ENCODE measurements around the gene SPOCK3. TPM values are rescaled to one million over a fixed set of nuclear protein-coding genes. Genes with fewer than 3 reads are reported as not detected.

Gene SPOCK3
- total RNA-seq, 2 donors from 2014 or later, result 21.1 to 22.5 TPM

DNA sequence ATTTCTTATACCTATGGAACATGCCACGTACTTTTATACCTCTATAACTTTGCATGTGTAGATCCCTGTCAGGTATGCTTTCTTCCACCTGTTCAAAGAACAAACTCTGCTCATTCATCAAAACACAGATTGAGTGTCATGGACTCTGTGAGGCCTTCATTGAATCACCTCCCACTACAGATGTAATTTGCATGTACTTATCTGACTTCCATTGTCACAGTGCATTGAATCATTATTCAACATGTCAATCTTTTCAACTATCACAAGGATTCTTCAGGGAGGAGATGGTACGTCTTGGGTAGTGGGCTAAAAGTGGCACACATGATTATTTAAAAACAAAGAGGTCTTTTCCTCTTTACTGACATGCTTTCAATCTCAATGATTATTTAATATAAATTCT is 24.1 kb downstream of the SPOCK3 start:
- H3K36me3 ChIP-seq (ENCODE audit: control insufficient read depth, insufficient read depth, low read length), result no peaks in the 10 kb centered on the region

GRCh38 chr4:167196344-167197012 is 37.8 kb downstream of the SPOCK3 start:
- 100% methylated on average over 1 of the region's 1 CpG; no CpG with 5 or more reads in 1 of the 2 experiments for WGBS, 2 experiments (ENCODE audit: insufficient coverage in 1 of 2, insufficient read length in 1 of 2)
- H3K9me3 Mint-ChIP-seq, result no peaks in the 10 kb centered on the region
- DNase-seq, result no peak
- no peak overlapping the region for H3K27ac Mint-ChIP-seq
- no peak overlapping the region for H3K27ac ChIP-seq (ENCODE audit: low read depth, low read length)
- no peaks in the 10 kb centered on the region for H3K4me1 ChIP-seq (ENCODE audit: control insufficient read depth, insufficient read depth, low read length)
- no peaks in the 10 kb centered on the region for H3K27me3 Mint-ChIP-seq (ENCODE audit: insufficient read depth)
- H3K4me3 ChIP-seq (ENCODE audit: low read length), result no peak overlapping the region
- no peaks in the 10 kb centered on the region for H3K36me3 Mint-ChIP-seq (ENCODE audit: low read depth)
- TF ChIP-seq, protein P1, sequence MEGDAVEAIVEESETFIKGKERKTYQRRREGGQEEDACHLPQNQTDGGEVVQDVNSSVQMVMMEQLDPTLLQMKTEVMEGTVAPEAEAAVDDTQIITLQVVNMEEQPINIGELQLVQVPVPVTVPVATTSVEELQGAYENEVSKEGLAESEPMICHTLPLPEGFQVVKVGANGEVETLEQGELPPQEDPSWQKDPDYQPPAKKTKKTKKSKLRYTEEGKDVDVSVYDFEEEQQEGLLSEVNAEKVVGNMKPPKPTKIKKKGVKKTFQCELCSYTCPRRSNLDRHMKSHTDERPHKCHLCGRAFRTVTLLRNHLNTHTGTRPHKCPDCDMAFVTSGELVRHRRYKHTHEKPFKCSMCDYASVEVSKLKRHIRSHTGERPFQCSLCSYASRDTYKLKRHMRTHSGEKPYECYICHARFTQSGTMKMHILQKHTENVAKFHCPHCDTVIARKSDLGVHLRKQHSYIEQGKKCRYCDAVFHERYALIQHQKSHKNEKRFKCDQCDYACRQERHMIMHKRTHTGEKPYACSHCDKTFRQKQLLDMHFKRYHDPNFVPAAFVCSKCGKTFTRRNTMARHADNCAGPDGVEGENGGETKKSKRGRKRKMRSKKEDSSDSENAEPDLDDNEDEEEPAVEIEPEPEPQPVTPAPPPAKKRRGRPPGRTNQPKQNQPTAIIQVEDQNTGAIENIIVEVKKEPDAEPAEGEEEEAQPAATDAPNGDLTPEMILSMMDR (conservative IDR thresholded peaks at IDR 0.05), result no peak
- no peak overlapping the region for H3K4me3 Mint-ChIP-seq
- no peaks in the 10 kb centered on the region for H3K9me3 ChIP-seq (ENCODE audit: control insufficient read depth, low read length)
- no peaks in the 10 kb centered on the region for H3K27me3 ChIP-seq (ENCODE audit: control insufficient read depth, insufficient read depth, low read length, poor library complexity, severe bottlenecking)
- no peaks in the 10 kb centered on the region for H3K36me3 ChIP-seq (ENCODE audit: control insufficient read depth, insufficient read depth, low read length)
- H3K4me1 Mint-ChIP-seq, result no peaks in the 10 kb centered on the region
- no peak overlapping the region for H3K9ac ChIP-seq (ENCODE audit: extremely low read depth, low read length, poor library complexity, severe bottlenecking)

More for the DNA sequence above, 24.1 kb downstream of the SPOCK3 start:
- no peaks in the 10 kb centered on the region for H3K9me3 ChIP-seq (ENCODE audit: control insufficient read depth, low read length)
- Mint-ChIP-seq H3K27me3 (ENCODE audit: insufficient read depth) (no peaks in the 10 kb centered on the region), H3K36me3 (ENCODE audit: low read depth) (no peaks in the 10 kb centered on the region), H3K27ac (no peak overlapping the region), H3K4me3 (no peak overlapping the region), H3K9me3 (no peaks in the 10 kb centered on the region), H3K4me1 (peaks cover 3% of the 10 kb centered on the region)
- H3K9ac ChIP-seq (ENCODE audit: extremely low read depth, low read length, poor library complexity, severe bottlenecking), result no peak overlapping the region
- 70 to 97% methylated on average over 1 to 2 of the region's 2 CpGs for WGBS, 2 experiments (ENCODE audit: insufficient coverage in 1 of 2, insufficient read length in 1 of 2)
- no peak for DNase-seq
- TF ChIP-seq, protein P1 (conservative IDR thresholded peaks at IDR 0.05), result no peak
- no peak overlapping the region for H3K27ac ChIP-seq (ENCODE audit: low read depth, low read length)
- no peaks in the 10 kb centered on the region for H3K27me3 ChIP-seq (ENCODE audit: control insufficient read depth, insufficient read depth, low read length, poor library complexity, severe bottlenecking)
- H3K4me1 ChIP-seq (ENCODE audit: control insufficient read depth, insufficient read depth, low read length), result no peaks in the 10 kb centered on the region
- no peak overlapping the region for H3K4me3 ChIP-seq (ENCODE audit: low read length)

GRCh38 chr4:167190379-167190778 is 43.9 kb downstream of the SPOCK3 start:
- Mint-ChIP-seq H3K4me1 (no peaks in the 10 kb centered on the region), H3K4me3 (no peak overlapping the region), H3K36me3 (ENCODE audit: low read depth) (no peaks in the 10 kb centered on the region), H3K27ac (no peak overlapping the region), H3K27me3 (ENCODE audit: insufficient read depth) (no peaks in the 10 kb centered on the region), H3K9me3 (no peaks in the 10 kb centered on the region)
- Histone ChIP-seq H3K9me3 (ENCODE audit: control insufficient read depth, low read length) (no peaks in the 10 kb centered on the region), H3K4me1 (ENCODE audit: control insufficient read depth, insufficient read depth, low read length) (no peaks in the 10 kb centered on the region), H3K27me3 (ENCODE audit: control insufficient read depth, insufficient read depth, low read length, poor library complexity, severe bottlenecking) (no peaks in the 10 kb centered on the region), H3K27ac (ENCODE audit: low read depth, low read length) (no peak overlapping the region), H3K36me3 (ENCODE audit: control insufficient read depth, insufficient read depth, low read length) (no peaks in the 10 kb centered on the region), H3K4me3 (ENCODE audit: low read length) (no peak overlapping the region), H3K9ac (ENCODE audit: extremely low read depth, low read length, poor library complexity, severe bottlenecking) (no peak overlapping the region)
- no peak for DNase-seq
- TF ChIP-seq, protein P1 (conservative IDR thresholded peaks at IDR 0.05), result no peak
- 100% methylated on average over 1 of the region's 2 CpGs; no CpG with 5 or more reads in 1 of the 2 experiments for WGBS, 2 experiments (ENCODE audit: insufficient coverage in 1 of 2, insufficient read length in 1 of 2)
